ENCODE measurements around the gene PTPRN2.
"Not testable (repeated sequence)": the region's sequence is repeated elsewhere in the genome, so short reads cannot be mapped to it uniquely, and the experiment has no call there.

DNA sequence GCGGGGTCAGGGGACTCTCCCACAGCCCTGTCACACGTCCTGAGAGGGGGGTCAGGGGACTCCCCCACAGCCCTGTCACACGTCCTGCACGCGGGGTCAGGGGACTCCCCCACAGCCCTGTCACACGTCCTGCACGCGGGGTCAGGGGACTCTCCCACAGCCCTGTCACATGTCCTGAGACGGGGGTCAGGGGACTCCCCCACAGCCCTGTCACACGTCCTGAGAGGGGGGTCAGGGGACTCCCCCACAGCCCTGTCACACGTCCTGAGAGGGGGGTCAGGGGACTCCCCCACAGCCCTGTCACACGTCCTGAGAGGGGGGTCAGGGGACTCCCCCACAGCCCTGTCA is 210.8 kb downstream of the PTPRN2 start:
- TF ChIP-seq, protein P1, sequence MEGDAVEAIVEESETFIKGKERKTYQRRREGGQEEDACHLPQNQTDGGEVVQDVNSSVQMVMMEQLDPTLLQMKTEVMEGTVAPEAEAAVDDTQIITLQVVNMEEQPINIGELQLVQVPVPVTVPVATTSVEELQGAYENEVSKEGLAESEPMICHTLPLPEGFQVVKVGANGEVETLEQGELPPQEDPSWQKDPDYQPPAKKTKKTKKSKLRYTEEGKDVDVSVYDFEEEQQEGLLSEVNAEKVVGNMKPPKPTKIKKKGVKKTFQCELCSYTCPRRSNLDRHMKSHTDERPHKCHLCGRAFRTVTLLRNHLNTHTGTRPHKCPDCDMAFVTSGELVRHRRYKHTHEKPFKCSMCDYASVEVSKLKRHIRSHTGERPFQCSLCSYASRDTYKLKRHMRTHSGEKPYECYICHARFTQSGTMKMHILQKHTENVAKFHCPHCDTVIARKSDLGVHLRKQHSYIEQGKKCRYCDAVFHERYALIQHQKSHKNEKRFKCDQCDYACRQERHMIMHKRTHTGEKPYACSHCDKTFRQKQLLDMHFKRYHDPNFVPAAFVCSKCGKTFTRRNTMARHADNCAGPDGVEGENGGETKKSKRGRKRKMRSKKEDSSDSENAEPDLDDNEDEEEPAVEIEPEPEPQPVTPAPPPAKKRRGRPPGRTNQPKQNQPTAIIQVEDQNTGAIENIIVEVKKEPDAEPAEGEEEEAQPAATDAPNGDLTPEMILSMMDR (IDR thresholded peaks at IDR 0.05 in 2 of 3, conservative IDR thresholded peaks at IDR 0.05 in 1 of 3; ENCODE audit: borderline replicate concordance in 1 of 3, insufficient read depth in 1 of 3, low read depth in 2 of 3, low read length in 2 of 3) = not testable (repeated sequence)
- not testable (repeated sequence) for TF ChIP-seq YY1 (IDR thresholded peaks at IDR 0.05; ENCODE audit: extremely low read depth, insufficient replicate concordance, low read depth, low read length); EZH2phosphoT487 (IDR thresholded peaks at IDR 0.05; ENCODE audit: borderline replicate concordance); EZH2 (IDR thresholded peaks at IDR 0.05); JUND (IDR thresholded peaks at IDR 0.05); ZNF274 (IDR thresholded peaks at IDR 0.05; ENCODE audit: low read depth, low read length); CBX3 (IDR thresholded peaks at IDR 0.05; ENCODE audit: low read depth); SP1 (IDR thresholded peaks at IDR 0.05; ENCODE audit: low read depth); ZFX (IDR thresholded peaks at IDR 0.05); TCF7L2 (IDR thresholded peaks at IDR 0.05; ENCODE audit: borderline replicate concordance, extremely low read depth, insufficient read depth, insufficient read length); POLR2AphosphoS5 (IDR thresholded peaks at IDR 0.05; ENCODE audit: low read depth, low read length); POLR2A (IDR thresholded peaks at IDR 0.05; ENCODE audit: borderline replicate concordance, extremely low read depth, insufficient read depth, insufficient read length)
- TF ChIP-seq, protein P2, sequence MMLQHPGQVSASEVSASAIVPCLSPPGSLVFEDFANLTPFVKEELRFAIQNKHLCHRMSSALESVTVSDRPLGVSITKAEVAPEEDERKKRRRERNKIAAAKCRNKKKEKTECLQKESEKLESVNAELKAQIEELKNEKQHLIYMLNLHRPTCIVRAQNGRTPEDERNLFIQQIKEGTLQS (IDR thresholded peaks at IDR 0.05) = not testable (repeated sequence)
